Vein endothelial cell (primary cell): ENCODE measurements around the gene STK32A. TPM values are rescaled to one million over a fixed set of nuclear protein-coding genes. Genes with fewer than 3 reads are reported as not detected.

Source experiments
- small RNA-seq: library from RNA; depleted of rRNA; stranded (forward); fragments of <200 nt; gene quantifications from one replicate; pipeline ENCODE3, GENCODE V24; 2012
- total RNA-seq: library from RNA; depleted of rRNA; stranded (reverse); fragments of >200 nt; gene quantifications from 2 replicates; pipeline ENCODE4 v1.2.3, GENCODE V29; 2012

Gene STK32A
- total RNA-seq, result 0.29 and 0.98 TPM in 2 replicates

GRCh38 chr5:147234825-147235635 lies at the start of gene STK32A:
STK32A (plus strand) TSS chr5:147235026; CDS start chr5:147239635, 4,609 bp downstream.

Small RNA genes within 50 kb of the gene (small RNA-seq; reads per million reads assigned to genes)
- not detected for gene AC011373.1
